Suppressor macrophage treated with lipopolysaccharide for 1 hour (primary cell): ENCODE results near the gene ZNF397.
"Not testable (repeated sequence)": the region's sequence is repeated elsewhere in the genome, so short reads cannot be mapped to it uniquely, and the experiment has no call there.

Source experiments
- DNase-seq, 3 donors: peaks; one replicate each; pipeline ENCODE4 v3.0.0-alpha.2; 2020 to 2022

Gene ZNF397

DNA sequence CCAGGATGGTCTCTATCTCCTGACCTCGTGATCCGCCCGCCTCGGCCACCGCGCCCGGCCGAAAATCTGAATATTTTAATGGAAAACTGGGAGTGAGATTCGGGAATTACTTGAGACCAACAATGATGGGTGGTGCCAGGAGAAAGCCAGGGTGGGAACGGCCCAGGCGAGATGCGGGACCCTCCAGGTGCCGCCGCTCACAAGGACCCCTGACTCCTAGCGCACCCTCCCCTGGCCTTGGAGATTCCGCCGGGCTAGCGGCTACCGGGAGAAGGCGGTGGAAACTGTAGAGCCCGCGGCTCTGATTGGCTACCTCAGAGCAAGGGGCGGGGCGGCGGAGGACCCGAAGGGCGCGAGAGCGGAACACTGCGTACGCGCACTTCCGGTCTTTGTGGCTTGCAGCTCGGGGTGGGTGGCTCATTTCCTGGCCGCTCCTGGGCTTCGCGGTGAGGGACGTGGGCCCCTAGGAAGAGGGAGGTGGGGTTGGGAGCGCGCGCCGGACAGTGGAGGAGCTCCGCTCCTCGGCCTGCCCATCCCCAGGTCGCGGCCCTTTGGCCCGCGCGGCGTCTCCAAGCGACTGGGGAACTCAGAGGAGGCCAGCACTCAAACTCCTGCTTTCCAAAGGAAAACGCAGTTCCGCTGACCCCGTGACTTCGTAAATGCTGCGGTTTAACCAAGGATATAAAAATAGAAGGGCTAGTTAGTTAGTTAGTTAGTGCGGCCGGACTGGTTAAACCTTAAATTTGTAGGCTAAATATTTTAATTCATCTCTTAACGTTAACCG is at the start of gene ZNF397:
ZNF397 (plus strand) TSS at position 371 of the 784 bp plus-strand sequence. CDS start 1,437 bp downstream, outside the sequence.
- DNase-seq, result peak; percentile 99

DNA sequence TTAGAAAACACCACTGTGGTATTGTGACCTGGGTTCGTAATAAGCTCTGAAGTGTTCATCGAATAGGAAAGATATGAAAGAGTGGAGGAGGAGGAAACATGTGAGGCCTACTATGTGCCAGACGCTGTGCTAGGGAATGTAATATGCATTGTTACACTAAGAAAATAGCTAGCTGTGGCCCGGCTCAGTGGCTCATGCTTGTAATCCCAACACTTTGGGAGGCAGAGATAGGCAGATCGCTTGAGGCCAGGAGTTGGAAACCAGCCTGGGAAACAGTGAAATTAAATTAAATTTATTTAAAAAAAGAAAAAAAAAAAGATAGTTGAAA is 49.2 kb upstream of the ZNF397 start:
- no peak for DNase-seq

GRCh38 chr18:35192415-35192814 is 48.4 kb upstream of the ZNF397 start:
- no peak for DNase-seq

GRCh38 chr18:35193316-35193715 is 47.5 kb upstream of the ZNF397 start:
- DNase-seq, result no peak

GRCh38 chr18:35197296-35197695 is 43.5 kb upstream of the ZNF397 start:
- DNase-seq, result no peak

DNA sequence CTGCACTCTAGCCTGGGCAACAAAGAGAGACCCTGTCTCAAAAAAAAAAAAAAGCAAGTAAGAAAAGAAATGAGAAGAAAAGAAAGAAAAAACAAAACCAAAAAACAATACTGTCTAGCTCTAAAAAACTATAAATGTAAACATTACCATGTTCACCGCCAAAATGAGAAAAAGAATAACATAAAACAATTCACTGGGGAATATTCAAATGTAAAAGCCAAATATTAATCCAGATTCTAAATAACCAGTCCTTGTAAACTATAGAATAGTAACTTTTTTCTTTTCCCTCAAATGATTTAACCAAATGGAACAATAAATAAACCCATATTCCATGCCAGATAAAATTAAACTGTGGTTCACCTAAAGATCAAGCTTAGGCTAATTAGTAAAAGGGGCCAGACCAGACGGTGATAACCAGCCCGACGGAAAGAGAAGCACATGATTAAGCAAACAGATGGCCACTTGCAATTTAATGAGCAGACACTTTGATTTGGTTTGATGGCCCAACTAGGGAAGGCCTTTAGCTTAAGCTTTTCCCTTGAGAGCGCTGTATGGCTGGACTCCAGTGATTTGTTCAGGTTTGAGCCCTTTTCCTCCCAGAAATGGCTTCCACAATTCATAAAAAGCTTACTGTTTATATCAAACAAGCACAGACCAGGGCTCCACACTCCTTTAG is 39.4 kb upstream of the ZNF397 start:
- DNase-seq, result no peak

GRCh38 chr18:35203067-35203466 is 37.8 kb upstream of the ZNF397 start:
- DNase-seq, result no peak

DNA sequence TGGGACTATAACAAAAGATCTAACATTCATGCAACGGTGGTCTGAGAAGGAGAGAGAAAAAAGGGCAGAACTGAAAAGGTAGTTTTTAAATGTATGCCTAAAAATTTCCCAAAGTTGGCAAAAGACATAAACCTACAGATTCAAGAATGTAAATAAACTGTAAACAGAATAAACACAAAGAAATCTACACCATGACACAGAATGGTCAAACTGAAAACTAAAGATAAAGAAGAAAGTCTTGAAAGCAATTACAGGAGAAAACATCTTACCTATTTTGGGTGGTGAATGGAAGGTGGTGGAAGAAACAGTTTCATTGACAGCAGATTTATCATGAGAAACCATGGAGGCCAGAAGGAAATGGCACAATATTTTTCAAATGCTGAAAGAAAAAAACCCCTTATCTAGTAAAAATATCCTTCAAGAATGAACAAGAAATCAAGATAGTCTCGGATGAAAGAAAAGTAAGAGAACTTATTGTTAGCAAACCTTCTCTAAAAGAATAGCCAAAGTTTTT is 35.6 kb upstream of the ZNF397 start:
- no peak for DNase-seq

DNA sequence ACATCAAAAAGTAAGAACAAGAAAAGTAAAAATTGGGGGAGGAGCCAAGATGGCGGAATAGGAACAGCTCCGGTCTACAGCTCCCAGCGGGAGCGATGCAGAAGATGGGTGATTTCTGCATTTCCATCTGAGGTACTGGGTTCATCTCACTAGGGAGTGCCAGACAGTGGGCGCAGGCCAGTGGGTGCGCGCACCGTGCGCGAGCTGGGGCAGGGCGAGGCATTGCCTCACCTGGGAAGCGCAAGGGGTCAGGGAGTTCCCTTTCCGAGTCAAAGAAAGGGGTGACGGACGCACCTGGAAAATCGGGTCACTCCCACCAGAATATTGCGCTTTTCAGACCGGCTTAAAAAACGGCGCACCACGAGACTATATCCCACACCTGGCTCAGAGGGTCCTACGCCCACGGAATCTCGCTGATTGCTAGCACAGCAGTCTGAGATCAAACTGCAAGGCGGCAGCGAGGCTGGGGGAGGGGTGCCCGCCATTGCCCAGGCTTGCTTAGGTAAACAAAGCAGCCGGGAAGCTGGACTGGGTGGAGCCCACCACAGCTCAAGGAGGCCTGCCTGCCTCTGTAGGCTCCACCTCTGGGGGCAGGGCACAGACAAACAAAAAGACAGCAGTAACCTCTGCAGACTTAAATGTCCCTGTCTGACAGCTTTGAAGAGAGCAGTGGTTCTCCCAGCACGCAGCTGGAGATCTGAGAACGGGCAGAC is 34.9 kb upstream of the ZNF397 start:
- not testable (repeated sequence) for DNase-seq

DNA sequence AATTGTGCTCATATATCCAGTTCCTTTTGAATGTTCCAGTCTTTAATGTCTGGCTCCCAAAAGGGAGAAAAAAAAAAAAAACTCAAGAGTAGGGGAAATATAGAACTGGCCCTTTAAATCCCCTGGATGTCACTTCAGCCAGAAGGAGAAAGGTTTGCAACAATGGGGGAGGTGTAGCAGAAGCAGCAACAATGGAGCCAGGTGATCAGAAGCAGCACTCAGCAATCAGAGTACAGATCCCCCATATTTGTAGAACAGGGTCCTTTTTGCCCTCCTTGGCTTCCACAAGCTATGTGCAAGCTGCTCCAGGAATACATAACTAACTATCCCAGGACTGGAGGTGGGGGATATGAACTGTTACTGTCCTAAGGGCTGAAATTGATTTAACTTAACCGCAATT is 25.8 kb upstream of the ZNF397 start:
- no peak for DNase-seq

DNA sequence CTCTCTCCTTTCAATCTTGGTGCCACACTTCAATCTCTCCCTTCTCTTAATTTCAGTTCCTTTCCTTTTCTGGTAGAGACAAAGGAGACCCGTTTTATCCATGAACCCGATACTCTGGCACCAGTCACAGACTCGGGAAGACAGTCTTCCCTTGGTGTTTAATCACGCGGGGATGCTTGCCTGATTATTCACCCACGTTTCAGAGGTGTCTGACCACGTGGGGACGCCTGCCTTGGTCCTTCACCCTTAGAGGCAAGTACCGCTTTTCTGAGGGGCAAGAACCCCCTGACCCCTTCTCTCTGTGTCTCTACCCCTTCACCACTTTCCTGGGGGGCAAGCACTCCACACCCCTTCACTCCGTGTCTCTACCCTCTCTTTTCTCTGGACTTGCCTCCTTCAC is 24.2 kb upstream of the ZNF397 start:
- DNase-seq, result not testable (repeated sequence)

- DNase-seq, result peak in 1 of 3 donors; percentile 7
Observed at GRCh38 chr18:35219331-35219730, 21.5 kb upstream of the ZNF397 start.

DNA sequence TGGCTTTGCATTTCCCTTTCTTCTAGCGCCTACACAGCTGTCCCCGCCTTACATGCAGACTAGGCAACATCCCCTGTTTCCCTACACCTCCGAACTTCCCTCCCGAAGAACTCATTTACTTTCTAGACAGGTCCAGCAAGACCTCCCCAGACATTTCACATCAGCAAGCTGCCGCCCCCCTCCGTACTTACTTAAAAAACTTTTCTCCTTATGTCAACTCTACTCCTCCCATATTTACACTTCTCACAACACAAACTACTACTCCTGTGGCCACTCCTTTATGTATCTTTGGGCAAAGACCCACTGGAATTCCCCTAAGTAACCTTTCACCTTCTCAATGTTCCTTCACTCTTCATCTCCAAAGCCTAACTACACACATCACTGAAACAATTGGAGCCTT is 20.4 kb upstream of the ZNF397 start:
- no peak for DNase-seq

- DNase-seq, result no peak
Observed at GRCh38 chr18:35223797-35224196, 17.0 kb upstream of the ZNF397 start.

- DNase-seq, result no peak
Observed at GRCh38 chr18:35227254-35227653, 13.6 kb upstream of the ZNF397 start.

GRCh38 chr18:35231052-35231451 is 9.8 kb upstream of the ZNF397 start:
- peak; percentile 85 to 92 (median 89) for DNase-seq

DNA sequence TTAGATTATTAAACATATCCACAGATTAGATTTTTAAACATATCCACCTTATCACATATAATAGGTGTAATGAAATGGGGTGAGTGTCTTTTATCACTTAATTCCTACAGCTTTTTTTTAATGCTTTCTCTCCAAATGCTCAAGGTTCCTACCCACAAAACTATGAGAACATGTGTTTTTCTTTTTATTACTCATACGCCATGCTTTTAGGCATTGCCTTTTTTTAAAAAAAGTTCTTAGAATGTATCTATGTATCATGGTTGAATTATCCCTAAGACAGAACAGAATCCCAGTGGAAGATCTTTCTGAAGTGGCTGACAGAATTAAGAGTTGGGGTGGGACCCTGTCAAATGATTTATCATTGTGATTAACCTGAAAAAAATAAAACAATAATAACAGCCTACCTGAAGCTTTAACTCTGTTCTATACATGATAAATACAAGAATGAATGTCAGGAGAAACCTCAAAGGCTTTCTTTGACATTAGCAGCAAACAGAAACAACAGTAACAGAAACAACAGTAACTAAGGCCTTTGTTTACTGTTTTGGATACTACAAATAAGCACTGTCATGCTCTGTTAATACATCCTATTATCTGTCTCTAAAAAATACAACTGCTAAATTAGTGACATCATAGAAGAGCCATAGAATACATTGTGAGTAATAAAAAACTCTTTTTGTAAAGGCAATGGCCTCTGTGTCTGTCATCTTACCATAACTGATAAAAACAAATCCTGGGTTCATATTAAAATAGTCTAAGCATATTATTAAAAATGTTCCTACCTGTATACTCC is 4.1 kb upstream of the ZNF397 start:
- DNase-seq, result no peak

DNA sequence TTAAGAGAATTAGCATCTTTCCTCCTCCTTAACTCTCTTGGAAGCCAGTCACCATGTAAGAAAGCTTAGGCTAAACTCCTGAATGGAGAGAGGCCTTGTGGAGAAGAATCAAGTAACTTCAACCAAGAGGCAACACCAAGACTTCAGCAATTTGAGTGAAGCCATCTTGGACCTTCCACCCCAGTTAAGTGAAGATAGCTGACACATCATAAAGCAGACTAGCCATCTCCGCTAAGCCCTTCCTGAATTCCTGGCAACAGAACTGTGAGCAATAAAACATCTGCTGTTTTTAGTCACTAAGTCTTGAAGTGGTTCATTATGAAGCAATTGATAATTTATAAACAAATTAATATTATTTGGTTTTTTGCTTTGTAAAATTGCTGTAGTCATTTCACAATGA is 1.5 kb upstream of the ZNF397 start:
- DNase-seq, result no peak

DNA sequence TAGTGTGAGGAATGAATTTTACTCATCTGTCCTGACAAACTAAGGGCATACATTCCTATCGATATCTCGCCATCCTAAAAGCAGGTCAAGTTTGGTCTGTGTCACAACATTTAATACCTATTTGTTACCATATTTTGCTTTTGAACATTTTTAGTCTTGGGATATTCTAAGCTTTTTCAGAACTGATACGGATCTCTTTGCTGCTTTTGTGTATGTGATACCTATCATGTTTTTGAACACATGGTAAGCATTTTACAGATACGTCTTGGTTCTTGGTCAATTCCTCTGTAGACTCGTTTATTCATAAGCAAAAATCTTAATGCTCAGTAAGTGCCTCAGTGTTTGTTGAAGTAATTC is 592 bp downstream of the ZNF397 start:
- no peak for DNase-seq

DNA sequence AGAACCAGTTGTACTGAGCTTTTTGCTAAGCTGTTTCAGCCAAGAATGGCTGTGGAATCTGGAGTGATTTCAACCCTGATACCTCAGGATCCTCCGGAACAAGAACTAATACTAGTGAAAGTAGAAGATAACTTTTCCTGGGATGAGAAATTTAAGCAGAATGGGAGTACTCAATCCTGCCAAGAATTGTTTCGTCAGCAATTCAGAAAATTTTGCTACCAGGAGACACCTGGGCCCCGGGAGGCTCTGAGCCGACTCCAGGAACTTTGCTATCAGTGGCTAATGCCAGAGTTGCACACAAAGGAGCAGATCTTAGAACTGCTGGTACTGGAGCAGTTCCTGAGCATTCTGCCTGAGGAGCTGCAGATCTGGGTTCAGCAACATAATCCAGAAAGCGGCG is 1.6 kb downstream of the ZNF397 start:
- DNase-seq, result no peak

DNA sequence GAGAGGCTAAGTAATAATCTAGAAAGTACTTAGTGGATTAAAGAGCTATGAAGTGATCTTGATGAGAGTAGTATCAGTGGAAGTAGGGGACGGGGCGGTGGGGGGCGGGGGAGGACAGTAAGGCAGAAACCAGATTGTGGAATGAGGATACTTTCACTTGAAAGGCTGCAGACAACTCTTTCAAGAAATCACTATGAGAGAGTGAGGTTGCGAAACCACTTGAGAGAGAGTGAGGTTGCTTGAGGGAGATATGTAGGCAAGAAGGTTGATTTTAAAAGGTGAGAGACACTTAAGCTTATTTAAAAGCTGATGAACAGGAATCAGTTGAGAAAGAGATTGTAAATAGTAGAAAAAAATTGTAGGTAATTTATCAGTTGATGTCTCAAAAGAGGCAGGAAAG is 3.8 kb downstream of the ZNF397 start:
- no peak for DNase-seq

GRCh38 chr18:35245719-35246317 is 5.0 kb downstream of the ZNF397 start:
- DNase-seq, result no peak

DNA sequence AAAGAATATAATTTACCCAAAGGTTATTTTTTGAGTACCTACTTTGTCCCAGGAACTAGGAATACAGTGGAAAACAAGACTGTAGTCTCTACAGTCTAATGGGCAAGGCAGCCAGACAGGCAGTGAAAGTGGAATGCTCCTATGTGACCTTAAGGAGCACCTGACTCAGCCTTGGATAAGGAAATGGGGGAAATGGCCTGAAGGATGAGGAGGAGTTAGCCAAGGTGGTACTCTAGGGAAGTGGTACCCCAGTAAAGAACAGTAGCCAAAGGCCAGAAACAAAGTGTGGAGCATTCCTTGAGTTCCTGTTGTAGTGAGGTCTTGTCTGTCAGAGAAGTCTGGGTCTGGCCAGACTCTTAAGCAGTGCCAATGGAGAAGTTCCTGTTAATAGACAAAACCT is 6.0 kb downstream of the ZNF397 start:
- no peak for DNase-seq
